ENCODE results near the gene ITFG1. TPM values are rescaled to one million over a fixed set of nuclear protein-coding genes. Genes with fewer than 3 reads are reported as not detected.

The ITFG1 gene
- total and polyA plus RNA-seq, 2 of the 13 experiments (the other 11 are each of a cell fraction or from before 2014, with no cell fraction given), result 74.5 to 150 TPM

- TF ChIP-seq ZNF407 (CRISPR knock-in tag; IDR thresholded peaks at IDR 0.05; ENCODE audit: not compliant biosample characterization) (no peak), SRSF9 (IDR thresholded peaks at IDR 0.05; ENCODE audit: borderline replicate concordance, insufficient read depth, low read depth, low read length, poor library complexity, severe bottlenecking) (no peak), ZNF607 (CRISPR knock-in tag; IDR thresholded peaks at IDR 0.05; ENCODE audit: borderline replicate concordance) (peak; percentile 8; the same call in 1 of the 2 replicates), HOXA9 (CRISPR knock-in tag; IDR thresholded peaks at IDR 0.05; ENCODE audit: borderline replicate concordance) (no peak), NFYB (CRISPR knock-in tag; IDR thresholded peaks at IDR 0.05) (no peak), MAZ (IDR thresholded peaks at IDR 0.05; ENCODE audit: borderline replicate concordance, low read depth, low read length) (no peak), MAZ (CRISPR knock-in tag; IDR thresholded peaks at IDR 0.05; ENCODE audit: low read depth) (peak; percentile 30), FOXP4 (CRISPR knock-in tag; IDR thresholded peaks at IDR 0.05) (no peak), MED8 (CRISPR knock-in tag; IDR thresholded peaks at IDR 0.05; ENCODE audit: insufficient replicate concordance) (no peak)
- TF ChIP-seq, protein P1, sequence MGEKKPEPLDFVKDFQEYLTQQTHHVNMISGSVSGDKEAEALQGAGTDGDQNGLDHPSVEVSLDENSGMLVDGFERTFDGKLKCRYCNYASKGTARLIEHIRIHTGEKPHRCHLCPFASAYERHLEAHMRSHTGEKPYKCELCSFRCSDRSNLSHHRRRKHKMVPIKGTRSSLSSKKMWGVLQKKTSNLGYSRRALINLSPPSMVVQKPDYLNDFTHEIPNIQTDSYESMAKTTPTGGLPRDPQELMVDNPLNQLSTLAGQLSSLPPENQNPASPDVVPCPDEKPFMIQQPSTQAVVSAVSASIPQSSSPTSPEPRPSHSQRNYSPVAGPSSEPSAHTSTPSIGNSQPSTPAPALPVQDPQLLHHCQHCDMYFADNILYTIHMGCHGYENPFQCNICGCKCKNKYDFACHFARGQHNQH (CRISPR knock-in tag; IDR thresholded peaks at IDR 0.05), result 0 out of 2 replicates have a peak, but pooled peaks have one; percentile 40
- TF ChIP-seq, protein P2, sequence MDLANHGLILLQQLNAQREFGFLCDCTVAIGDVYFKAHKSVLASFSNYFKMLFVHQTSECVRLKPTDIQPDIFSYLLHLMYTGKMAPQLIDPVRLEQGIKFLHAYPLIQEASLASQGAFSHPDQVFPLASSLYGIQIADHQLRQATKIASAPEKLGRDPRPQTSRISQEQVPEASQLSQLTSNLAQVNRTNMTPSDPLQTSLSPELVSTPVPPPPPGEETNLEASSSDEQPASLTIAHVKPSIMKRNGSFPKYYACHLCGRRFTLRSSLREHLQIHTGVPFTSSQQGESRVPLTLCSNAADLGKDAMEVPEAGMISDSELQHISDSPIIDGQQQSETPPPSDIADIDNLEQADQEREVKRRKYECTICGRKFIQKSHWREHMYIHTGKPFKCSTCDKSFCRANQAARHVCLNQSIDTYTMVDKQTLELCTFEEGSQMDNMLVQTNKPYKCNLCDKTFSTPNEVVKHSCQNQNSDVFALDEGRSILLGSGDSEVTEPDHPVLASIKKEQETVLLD (CRISPR knock-in tag; IDR thresholded peaks at IDR 0.05; ENCODE audit: low read depth), result no peak
These were observed 316.9 kb downstream of the ITFG1 start, which contains the start of gene NETO2 (continued) for GRCh38 chr16:47143677-47144558.

Data from HepG2 (cell line).